NCI-H2227 treated with DMSO at 0.1 percent for 48 hours (cell line): Measurements from ENCODE around the gene ZNG1F.
"Not testable (repeated sequence)": the region's sequence is repeated elsewhere in the genome, so short reads cannot be mapped to it uniquely, and the experiment has no call there.

Source experiments
- DNase-seq: peaks from one replicate; lab custom pipeline; 2025; lab: John Stamatoyannopoulos, UW

ZNG1F gene

GRCh38 chr9:41123396-41123795 is 65.7 kb downstream of the ZNG1F start:
- DNase-seq, result not testable (repeated sequence)

GRCh38 chr9:41120696-41121095 is 68.4 kb downstream of the ZNG1F start:
- DNase-seq, result not testable (repeated sequence)

GRCh38 chr9:41119719-41120118 is 69.4 kb downstream of the ZNG1F start:
- not testable (repeated sequence) for DNase-seq

- DNase-seq, result not testable (repeated sequence)
These were observed 69.8 kb downstream of the ZNG1F start for GRCh38 chr9:41119311-41119710.

- not testable (repeated sequence) for DNase-seq
These were observed 75.8 kb downstream of the ZNG1F start for GRCh38 chr9:41113348-41113747.

GRCh38 chr9:41111414-41111813 is 77.7 kb downstream of the ZNG1F start:
- DNase-seq, result not testable (repeated sequence)

GRCh38 chr9:41110913-41111312 is 78.2 kb downstream of the ZNG1F start:
- not testable (repeated sequence) for DNase-seq

GRCh38 chr9:41109253-41109652 is 79.9 kb downstream of the ZNG1F start:
- DNase-seq, result not testable (repeated sequence)

- DNase-seq, result not testable (repeated sequence)
These were observed 80.3 kb downstream of the ZNG1F start for GRCh38 chr9:41108816-41109215.

- not testable (repeated sequence) for DNase-seq
These were observed 82.5 kb downstream of the ZNG1F start for GRCh38 chr9:41106472-41107116.

- DNase-seq, result not testable (repeated sequence)
These were observed 83.4 kb downstream of the ZNG1F start for GRCh38 chr9:41105557-41106253.

GRCh38 chr9:41104542-41104941 is 84.6 kb downstream of the ZNG1F start:
- DNase-seq, result not testable (repeated sequence)

- DNase-seq, result not testable (repeated sequence)
These were observed 88.6 kb downstream of the ZNG1F start for GRCh38 chr9:41100508-41100907.

- DNase-seq, result not testable (repeated sequence)
These were observed 90.4 kb downstream of the ZNG1F start for GRCh38 chr9:41098759-41099158.

GRCh38 chr9:41095060-41095459 is 94.1 kb downstream of the ZNG1F start:
- DNase-seq, result not testable (repeated sequence)

GRCh38 chr9:41094010-41094773 is 94.9 kb downstream of the ZNG1F start:
- DNase-seq, result not testable (repeated sequence)

GRCh38 chr9:41090922-41091321 is 98.2 kb downstream of the ZNG1F start:
- DNase-seq, result not testable (repeated sequence)

- not testable (repeated sequence) for DNase-seq
These were observed 98.7 kb downstream of the ZNG1F start for GRCh38 chr9:41090386-41090785.

GRCh38 chr9:41088450-41089059 is 100.6 kb downstream of the ZNG1F start:
- not testable (repeated sequence) for DNase-seq

- DNase-seq, result not testable (repeated sequence)
These were observed 101.2 kb downstream of the ZNG1F start for GRCh38 chr9:41087929-41088328.

GRCh38 chr9:41087157-41087780 is 101.8 kb downstream of the ZNG1F start:
- DNase-seq, result not testable (repeated sequence)

GRCh38 chr9:41086685-41087084 is 102.4 kb downstream of the ZNG1F start:
- DNase-seq, result not testable (repeated sequence)
